GM06990 (cell line): ENCODE results near the gene TMEM191B.
"Not testable (repeated sequence)": the region's sequence is repeated elsewhere in the genome, so short reads cannot be mapped to it uniquely, and the experiment has no call there.

Experiments
- DNase-seq: peaks from one replicate; pipeline ENCODE4 v3.0.0-alpha.2; 2011; ENCODE audit not compliant: insufficient read length; ENCODE audit errors: extremely low read depth
- H3K27me3 ChIP-seq: replicated peaks from 2 replicates; pipeline ENCODE4 v1.6.0; 2011; ENCODE audit warnings: low read length; ENCODE audit not compliant: control insufficient read depth, insufficient read depth
- H3K36me3 ChIP-seq: 2 replicates; pipeline ENCODE4 v1.5.1; 2011; ENCODE audit warnings: low read length; ENCODE audit not compliant: control insufficient read depth, insufficient read depth
- H3K4me3 ChIP-seq: replicated peaks from 2 replicates; pipeline ENCODE4 v1.5.1; 2011; ENCODE audit warnings: low read depth, mild to moderate bottlenecking, control low read depth, low read length

The TMEM191B gene

DNA sequence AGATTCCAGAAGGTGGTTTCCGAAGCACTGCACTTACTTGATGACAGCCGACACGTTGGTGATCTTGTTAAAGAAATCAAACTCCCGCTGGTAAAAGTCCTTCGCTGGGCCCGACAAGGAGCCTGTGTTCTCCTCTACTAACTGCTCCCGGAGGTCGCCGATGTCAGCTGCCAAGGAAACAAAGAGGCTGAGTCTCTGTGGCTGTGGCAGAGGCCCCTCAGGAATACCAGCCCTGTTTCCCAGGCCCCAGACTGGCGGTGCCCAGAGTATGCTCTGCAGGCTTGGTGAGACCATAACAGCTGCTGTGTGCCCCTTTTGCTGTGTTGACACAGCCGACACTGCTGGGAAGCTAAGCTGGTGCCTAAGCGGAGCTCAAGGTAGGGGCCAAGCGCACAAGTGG, 17.0 kb downstream of the TMEM191B start:
- not testable (repeated sequence) for H3K36me3 ChIP-seq, DNase-seq, H3K27me3 ChIP-seq, H3K4me3 ChIP-seq

DNA sequence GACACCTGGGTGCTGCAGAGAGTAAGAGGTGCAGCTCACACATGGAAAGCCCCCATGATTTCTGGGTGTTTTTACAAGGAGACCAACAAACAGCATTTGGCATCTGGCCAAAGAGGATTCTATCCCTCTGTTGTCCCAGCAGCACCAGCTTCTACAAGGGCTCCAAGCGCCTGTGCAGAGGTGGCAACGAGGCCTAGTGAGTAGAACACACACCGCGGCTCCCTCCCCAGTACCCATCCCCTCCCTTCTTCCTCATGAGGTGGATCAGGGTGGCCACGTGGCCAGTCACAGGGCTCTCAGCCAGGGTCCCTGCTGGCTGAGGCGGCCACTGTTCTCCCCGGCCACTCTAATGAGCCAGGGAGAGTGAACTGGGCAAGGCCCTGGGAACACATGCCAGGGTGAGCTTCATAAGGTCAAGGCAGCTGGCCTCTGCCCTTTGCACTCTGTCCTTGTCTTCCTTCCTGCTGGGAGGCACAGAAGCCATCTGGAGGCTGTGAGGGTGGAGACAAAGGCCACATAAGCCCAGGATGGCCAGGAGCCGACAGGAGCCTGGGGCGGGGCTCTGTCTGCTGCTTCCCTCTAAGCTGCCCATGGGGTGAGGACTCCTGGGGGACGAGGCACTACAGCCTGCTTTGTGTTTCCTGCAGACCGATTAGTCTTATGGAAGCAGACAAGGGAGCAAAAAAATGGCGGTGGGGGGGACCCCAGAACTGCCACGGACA, 22.0 kb downstream of the TMEM191B start:
- H3K36me3 ChIP-seq, H3K27me3 ChIP-seq, H3K4me3 ChIP-seq, DNase-seq: not testable (repeated sequence)

DNA sequence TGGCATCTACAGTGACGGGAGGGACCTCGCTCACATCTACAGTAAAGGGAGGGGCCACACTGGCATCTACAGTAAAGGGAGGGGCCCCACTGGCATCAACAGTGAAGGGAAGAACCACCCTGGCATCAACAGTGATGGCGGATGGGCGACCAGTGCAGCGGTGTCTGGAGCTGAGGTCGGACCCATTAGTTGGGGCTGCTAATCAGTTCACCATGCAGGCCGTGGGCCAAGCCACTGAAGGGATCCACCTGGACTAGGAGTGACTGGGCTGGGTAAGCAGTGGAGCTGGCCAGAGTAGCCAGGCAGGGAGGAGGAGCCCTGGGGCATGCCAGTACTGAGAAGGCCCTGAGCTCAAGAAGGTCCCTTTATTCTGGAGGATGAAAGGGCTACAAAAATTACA, 23.4 kb downstream of the TMEM191B start:
- H3K4me3 ChIP-seq, H3K36me3 ChIP-seq, DNase-seq, H3K27me3 ChIP-seq: not testable (repeated sequence)

DNA sequence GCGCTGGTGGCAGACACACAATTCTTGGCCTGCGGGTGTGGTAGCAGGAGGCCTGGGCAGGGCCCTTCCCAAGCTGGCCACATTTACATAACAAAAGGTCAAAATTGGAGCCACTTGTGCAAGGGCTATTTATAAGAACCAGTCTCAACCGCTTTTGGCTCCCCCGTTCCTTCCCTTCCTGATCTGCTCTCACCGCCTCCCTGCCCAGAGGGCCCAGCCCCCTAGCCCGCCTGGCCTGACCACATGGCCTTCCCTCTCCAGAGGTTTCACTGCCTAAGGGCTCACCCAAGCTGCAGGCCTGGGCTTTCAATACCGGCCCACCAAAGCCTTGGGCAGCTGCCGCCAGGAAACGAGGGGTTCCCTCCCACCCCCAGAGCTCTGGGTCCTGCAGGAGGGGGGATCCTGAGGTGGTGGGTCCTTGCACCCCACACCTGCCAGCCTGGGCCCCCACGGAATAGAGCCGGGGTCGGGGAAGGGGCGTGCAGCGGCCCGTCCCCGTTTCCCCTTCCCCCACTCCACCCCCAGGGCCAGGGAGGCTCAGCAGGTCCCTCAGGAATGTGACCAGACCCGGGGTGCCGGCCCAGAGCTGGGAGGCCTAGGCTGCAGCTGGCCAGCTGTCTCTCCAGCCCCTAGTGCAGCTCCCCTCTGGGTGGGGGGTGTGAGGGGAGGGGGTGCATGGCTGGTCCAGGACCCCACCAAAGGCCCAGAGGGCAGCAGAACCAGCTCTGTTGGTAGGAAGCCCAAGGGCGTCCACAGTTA, 25.4 kb downstream of the TMEM191B start:
- H3K4me3 ChIP-seq, H3K27me3 ChIP-seq, H3K36me3 ChIP-seq, DNase-seq: not testable (repeated sequence)

DNA sequence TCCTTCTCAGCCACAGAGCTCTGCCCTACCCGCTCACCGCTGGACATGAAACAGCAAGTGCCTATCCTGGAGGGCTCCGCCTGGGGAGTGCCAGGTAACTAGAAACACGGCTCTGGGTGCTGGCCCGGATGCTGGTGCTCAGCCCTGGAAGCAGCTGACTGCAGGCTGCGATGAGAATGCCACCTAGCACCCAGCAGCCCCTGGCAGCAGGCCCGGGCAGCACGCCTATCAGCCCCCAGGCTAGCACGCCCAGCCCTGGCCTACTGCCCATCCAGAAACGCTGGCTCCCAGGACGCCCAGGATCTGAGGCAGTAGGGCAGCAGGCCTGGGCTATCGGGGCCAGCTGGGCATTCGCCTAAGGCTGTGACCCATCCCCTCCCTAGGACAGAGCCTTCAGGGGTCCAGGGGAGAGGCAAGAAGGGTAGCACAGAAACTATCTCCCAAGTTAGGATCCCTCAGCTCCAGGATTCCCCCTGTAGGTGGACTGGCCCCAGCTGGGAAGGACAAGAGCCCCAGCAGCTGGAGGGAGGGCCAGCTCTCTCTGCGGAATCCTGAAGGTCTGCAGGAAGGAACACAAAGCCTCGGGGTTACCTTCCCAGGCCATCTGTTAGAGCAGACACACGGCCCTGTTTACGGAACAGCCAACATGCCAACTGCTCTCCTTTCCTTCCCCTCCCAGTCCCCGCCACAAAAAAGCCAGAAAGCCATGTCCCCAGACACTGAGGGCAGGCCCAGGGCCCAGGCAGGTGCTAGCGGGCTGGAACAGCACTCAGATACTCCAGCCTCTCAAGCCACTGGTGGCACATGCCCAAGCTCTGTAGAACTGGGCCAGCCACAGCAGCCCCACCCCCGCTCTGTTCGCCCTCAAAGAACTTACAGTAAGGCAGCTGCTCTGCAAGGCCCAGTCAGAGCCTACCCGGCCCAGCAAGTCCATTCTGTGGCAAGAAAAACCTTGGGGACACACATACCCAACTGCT, 27.0 kb downstream of the TMEM191B start:
- not testable (repeated sequence) for DNase-seq, H3K36me3 ChIP-seq, H3K4me3 ChIP-seq, H3K27me3 ChIP-seq

DNA sequence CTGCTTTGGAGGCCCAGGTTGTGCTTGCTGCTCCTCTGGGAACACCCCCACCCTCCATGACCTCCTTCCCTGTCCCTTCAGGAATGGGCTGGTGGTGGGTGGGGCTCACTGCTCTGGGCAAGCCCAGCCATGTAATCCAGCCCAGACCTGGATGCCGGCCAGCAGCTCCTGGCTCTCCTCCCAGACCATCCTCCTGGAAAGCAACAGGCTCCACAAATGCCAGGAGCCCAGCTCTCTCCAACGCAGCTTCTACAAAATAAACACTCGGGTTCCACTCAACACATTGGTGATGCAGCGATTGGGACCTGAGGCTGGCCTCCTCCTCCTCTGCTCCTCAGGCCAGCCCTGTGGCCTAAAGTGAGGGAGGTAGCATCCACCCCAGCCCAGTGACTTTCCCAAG, 30.9 kb downstream of the TMEM191B start:
- not testable (repeated sequence) for H3K36me3 ChIP-seq, H3K4me3 ChIP-seq, H3K27me3 ChIP-seq, DNase-seq

DNA sequence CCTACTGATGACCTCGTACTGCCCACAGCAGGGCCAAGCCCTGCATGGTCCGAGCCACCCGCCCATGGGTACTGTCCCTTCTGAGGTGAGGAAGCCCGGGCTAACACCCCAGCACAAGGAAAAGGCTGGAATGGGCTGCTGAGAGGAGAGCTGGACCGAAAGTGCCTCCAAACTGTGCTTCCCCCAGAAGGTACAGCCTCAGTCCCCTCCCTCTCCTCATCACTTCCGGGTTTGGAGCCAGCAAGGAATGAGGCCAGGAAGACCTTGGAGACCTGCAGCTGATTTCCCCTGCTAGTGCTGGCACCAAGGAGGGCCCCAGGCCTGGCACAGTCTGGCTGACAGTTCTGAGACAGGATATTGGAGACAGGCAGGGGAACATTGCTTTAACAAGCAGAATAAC, 31.3 kb downstream of the TMEM191B start:
- DNase-seq, H3K4me3 ChIP-seq, H3K36me3 ChIP-seq, H3K27me3 ChIP-seq: not testable (repeated sequence)

DNA sequence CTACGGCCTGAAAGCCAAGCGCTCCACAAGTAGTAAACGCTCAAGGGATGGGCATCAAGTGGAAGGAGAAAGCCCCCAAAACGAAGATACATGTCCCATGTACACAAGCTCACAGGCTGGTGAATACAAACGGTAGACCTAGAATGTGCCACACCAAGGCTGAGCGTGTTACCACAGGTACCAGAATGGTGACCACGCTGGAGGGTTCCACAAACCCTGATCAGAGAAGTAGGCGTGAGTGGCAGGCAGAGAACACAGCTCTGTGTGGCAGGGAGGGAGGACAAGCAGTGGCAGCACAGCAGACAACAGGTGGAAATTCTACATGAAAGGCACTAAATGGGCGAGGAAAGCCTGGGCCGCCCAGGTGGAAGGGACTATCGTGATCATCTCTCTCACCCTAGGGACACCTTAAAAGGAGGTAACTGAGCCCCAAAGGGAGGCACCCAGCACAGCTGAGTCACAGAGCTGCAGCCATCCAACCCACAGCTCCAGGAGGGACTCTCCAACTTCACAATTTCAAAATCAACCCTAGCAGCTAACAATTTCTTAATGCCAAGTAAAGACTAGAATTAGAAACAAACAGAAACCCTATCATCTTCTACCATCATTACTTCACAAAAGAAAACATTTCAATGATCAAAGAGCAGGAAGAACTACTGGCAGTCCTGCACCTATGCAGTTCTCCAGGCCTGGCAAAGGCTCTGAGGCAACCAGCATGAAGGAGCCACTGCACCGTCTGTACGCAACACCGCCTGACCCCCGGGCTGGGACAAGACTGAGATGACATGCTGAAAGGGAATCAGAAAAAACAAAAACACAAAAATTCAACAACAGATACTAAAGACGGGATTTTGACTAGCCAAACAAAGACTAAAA, 32.7 kb downstream of the TMEM191B start:
- H3K4me3 ChIP-seq, H3K27me3 ChIP-seq, H3K36me3 ChIP-seq, DNase-seq: not testable (repeated sequence)

DNA sequence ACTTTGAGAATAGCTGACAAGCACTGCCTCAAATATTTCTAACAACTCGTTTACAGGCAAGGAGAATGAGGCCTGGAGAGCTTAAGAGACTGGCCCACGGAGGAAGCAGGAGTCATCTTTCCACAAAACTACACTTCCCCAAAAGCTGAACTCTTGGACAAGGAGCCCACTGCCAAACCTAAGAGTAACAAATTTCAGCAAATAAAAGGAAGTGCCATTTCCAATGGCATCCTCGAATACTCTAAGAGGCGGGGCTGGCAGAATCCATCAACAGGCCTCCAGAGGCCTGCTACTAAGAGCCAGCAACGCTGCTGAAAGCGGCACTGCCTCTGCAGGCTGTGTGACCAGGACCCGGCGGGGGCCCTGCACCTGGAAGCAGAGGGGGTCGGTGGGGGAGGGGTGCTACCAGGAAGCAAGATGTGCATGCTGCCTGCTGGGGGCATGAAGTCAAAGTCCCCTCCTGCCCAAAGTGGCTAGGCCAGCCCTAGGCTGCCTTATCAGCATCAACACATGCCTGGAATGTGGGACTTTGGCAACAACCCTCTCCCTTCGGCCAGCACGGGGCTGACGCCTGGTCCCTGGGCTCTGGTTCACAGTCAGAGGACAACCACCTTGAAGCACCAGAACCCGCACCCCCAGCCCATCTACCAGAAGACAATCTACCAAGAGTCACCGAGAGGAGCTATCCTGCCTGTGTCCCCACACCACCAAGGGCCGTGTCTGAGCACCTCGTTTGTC, 43.1 kb downstream of the TMEM191B start:
- not testable (repeated sequence) for H3K36me3 ChIP-seq, H3K4me3 ChIP-seq, DNase-seq, H3K27me3 ChIP-seq

DNA sequence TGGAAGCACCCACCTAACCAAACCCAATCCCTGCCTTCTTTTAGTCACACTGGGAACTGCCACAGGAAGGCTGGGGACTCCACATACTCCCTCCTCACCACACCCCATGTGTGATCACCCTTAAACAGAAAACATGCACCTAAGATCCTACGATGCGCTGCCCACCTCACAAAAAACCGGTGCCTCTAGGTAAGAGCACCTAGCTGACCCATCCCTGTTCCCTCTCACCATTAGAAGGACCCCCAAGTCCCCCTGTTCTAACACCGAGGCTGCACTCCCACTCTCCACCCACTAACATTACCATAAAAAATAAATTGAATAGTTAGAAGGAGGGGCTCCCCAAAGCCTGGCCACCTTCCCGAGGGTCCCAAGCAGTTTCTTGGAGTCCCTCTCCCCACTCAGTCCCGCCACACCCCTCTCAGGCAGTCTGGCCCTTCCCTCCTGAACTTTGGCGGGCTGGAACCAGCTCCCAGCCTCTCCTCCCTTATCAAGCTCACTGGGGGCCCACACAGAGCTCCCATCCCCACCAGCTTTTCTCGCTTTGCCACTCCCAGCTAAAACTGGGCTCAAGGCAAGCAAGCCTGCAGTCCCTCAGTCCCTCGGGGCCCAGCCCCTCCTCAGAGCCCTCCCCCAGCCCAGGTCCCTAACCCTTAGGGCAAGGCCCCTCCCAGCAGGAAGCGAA, 46.0 kb downstream of the TMEM191B start:
- not testable (repeated sequence) for H3K27me3 ChIP-seq, H3K36me3 ChIP-seq, DNase-seq, H3K4me3 ChIP-seq

DNA sequence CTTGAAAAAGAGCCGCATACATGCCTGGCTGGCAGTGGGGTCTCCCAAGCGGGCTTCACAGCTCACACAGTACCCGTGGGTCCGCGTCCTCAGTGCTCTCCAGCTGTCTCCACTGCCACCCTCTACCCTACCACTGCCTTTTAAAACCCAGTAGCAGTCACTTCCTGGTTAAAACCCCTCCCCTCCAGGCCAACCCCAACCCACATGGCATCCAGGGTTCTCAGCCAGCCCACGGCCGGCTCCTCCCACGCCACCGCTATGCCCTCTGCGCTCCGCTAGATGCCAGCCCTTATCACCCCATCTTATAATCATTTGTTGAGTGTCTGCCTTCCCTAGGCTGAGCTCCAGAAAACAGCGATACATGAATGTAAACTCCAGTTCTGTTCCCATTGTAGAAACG, 47.0 kb downstream of the TMEM191B start:
- not testable (repeated sequence) for H3K36me3 ChIP-seq, H3K27me3 ChIP-seq, DNase-seq, H3K4me3 ChIP-seq

DNA sequence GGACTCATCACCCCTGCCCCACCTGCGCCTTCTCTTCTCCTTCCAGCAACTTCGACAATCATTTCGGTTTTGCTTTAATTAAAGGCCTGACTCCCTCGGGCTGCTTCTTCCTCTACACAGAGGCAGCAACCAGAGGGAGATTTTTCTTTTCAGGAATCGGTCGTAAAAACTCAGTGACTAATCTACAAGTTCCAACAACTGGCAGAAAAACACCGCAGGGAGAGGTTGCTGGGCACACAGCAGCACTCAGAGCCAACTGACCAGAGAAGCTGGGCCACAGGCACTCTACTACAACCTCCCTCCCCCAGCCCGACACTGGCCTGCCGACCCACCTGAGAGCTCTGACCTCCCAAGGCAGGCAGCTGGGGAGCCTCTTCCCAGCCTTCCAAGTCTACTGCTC, 48.1 kb downstream of the TMEM191B start:
- not testable (repeated sequence) for H3K36me3 ChIP-seq, H3K4me3 ChIP-seq, DNase-seq, H3K27me3 ChIP-seq
